ENCODE measurements around the gene TAS1R2.

GRCh38 chr1:18866314-18866713 lies 6.9 kb upstream of the TAS1R2 start:
- no peak for TF ChIP-seq EZH2 (IDR thresholded peaks at IDR 0.05; ENCODE audit: insufficient read depth, low read length)
- TF ChIP-seq CTCF (IDR thresholded peaks at IDR 0.05; ENCODE audit: insufficient read depth, low read depth, low read length), result no peak
